Measurements from ENCODE around the gene ITGA1. TPM values are rescaled to one million over a fixed set of nuclear protein-coding genes. Genes with fewer than 3 reads are reported as not detected.

The ITGA1 gene
- total RNA-seq, 1 experiment from 2014 or later: 4.0 TPM

DNA sequence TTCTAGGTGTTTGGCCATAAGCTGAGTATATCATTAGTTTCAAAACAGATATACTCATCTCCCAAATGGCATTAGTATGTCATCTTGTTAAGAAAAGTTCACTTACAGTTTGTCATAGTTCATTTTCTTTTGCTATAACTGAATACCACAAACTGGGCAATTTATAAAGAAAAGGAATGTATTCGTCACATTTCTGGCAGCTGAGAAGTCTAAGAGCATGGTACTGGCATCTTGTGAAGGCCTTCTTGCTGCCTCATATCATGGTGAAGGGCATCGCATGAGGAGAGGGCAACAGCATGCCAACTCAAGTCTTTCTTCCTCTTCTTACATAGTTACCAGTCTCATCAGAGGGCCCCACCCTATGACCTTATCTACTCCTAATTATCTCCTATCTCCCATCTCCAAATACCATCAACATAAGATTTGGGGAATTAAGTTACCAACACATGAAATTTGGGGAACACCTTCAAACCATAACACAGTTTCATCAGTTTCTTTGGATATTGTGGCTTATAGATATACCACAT, 20.4 kb upstream of the ITGA1 start:
- BruUV-seq (replicated peaks): no TSS peak
- H3F3A ChIP-seq (ENCODE audit: insufficient read depth, low read depth): no peaks in the 10 kb centered on the region
- H3K27me3 ChIP-seq (ENCODE audit: insufficient read depth, low read depth): no peaks in the 10 kb centered on the region
- no peaks in the 10 kb centered on the region for H4K20me1 ChIP-seq (ENCODE audit: insufficient read depth)
- POLR2A ChIA-PET (ENCODE audit: unreplicated experiment): no interaction called here
- TF ChIP-seq EZH2 (IDR thresholded peaks at IDR 0.05; ENCODE audit: low read depth): no peak
- TF ChIP-seq, protein P1, sequence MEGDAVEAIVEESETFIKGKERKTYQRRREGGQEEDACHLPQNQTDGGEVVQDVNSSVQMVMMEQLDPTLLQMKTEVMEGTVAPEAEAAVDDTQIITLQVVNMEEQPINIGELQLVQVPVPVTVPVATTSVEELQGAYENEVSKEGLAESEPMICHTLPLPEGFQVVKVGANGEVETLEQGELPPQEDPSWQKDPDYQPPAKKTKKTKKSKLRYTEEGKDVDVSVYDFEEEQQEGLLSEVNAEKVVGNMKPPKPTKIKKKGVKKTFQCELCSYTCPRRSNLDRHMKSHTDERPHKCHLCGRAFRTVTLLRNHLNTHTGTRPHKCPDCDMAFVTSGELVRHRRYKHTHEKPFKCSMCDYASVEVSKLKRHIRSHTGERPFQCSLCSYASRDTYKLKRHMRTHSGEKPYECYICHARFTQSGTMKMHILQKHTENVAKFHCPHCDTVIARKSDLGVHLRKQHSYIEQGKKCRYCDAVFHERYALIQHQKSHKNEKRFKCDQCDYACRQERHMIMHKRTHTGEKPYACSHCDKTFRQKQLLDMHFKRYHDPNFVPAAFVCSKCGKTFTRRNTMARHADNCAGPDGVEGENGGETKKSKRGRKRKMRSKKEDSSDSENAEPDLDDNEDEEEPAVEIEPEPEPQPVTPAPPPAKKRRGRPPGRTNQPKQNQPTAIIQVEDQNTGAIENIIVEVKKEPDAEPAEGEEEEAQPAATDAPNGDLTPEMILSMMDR (conservative IDR thresholded peaks at IDR 0.05): no peak
- no peak overlapping the region for H3K27ac ChIP-seq
- no peaks in the 10 kb centered on the region for H3K79me2 ChIP-seq (ENCODE audit: low read depth)
- H3K9me2 ChIP-seq (ENCODE audit: insufficient read depth): no peaks in the 10 kb centered on the region
- CTCF ChIA-PET: interaction anchor here (0.6 kb wide), 1 partner anchor 1744 kb away, joined by 4 read pairs; no protein-coding TSS in a partner anchor
- H3K36me3 ChIP-seq (ENCODE audit: low read depth): no peaks in the 10 kb centered on the region
- no peak for DNase-seq
- H3K4me3 ChIP-seq: no peak overlapping the region
- no peak overlapping the region for H3K4me2 ChIP-seq
- intact Hi-C loops (cut with micrococcal nuclease; ENCODE audit: unreplicated experiment): no loop called here
- no peaks in the 10 kb centered on the region for H3K9me3 ChIP-seq (ENCODE audit: insufficient read depth, low read depth)
- H2AFZ ChIP-seq: no peak overlapping the region
- H3K4me1 ChIP-seq (replicated peaks; ENCODE audit: insufficient read depth): no peaks in the 10 kb centered on the region

DNA sequence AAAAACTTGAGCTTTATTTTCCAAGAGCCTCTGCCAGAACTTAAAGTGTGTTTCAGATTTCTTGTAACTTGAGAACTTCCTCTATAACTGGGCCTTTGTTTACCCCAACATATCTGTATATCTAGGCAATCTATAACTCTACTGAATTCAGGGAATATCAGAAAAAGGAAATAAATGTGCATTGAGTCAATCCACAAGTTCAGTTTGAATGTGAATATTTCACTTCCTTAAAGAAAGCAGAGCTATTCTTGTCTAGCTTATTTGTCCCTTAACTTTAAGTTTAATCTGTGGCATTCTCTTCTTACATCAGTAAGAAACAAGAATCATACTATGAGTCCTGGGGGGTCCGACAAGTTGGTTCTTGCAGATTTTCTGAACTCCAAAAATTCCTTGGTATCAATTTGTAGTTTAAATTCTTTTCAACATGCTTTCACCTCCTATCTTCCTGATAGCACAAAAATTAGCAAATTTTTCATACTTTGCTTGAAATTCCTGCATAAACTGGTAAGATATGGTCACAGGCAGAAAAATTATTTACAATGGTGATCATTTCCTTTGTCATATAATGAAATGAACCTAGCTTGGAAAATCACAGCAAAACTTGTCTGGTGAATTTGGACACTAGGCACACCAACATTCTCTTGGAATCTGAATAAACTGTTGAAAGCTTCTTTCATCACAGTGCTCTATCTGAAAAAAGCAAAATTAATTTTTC, 19.8 kb upstream of the ITGA1 start:
- H3K4me1 ChIP-seq (replicated peaks; ENCODE audit: insufficient read depth): no peaks in the 10 kb centered on the region
- H2AFZ ChIP-seq: no peak overlapping the region
- ChIA-PET CTCF (interaction anchor here (0.6 kb wide), 1 partner anchor 1745 kb away, joined by 4 read pairs; no protein-coding TSS in a partner anchor), POLR2A (ENCODE audit: unreplicated experiment) (no interaction called here)
- no peak overlapping the region for H3K27ac ChIP-seq
- H3K36me3 ChIP-seq (ENCODE audit: low read depth): no peaks in the 10 kb centered on the region
- H3K79me2 ChIP-seq (ENCODE audit: low read depth): no peaks in the 10 kb centered on the region
- H3K4me3 ChIP-seq: no peak overlapping the region
- H3K4me2 ChIP-seq: no peak overlapping the region
- intact Hi-C loops (cut with micrococcal nuclease; ENCODE audit: unreplicated experiment): no loop called here
- H3F3A ChIP-seq (ENCODE audit: insufficient read depth, low read depth): no peaks in the 10 kb centered on the region
- H3K9me2 ChIP-seq (ENCODE audit: insufficient read depth): no peaks in the 10 kb centered on the region
- H3K9me3 ChIP-seq (ENCODE audit: insufficient read depth, low read depth): no peaks in the 10 kb centered on the region
- TF ChIP-seq EZH2 (IDR thresholded peaks at IDR 0.05; ENCODE audit: low read depth): no peak
- TF ChIP-seq, protein P1 (conservative IDR thresholded peaks at IDR 0.05): no peak
- BruUV-seq (replicated peaks): no TSS peak
- H3K27me3 ChIP-seq (ENCODE audit: insufficient read depth, low read depth): no peaks in the 10 kb centered on the region
- no peak for DNase-seq
- H4K20me1 ChIP-seq (ENCODE audit: insufficient read depth): no peaks in the 10 kb centered on the region

DNA sequence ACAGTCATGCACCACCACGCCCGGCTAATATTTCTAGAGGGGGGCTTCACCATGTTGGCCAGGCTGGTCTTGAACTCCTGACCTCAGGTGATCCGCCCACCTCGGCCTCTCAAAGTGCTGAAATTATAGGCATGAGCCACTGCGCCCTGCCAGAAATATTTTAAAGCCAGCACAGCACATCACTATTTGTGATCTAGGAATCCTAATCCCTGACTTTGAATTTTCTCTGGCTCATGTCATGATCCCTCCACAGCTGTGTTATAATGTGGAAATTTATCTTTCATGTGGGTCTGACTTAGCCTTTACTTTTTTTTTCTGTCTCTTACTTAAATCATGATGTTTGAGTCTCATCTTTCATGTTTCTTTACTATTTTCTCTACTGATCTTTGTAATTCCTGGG, 18.7 kb upstream of the ITGA1 start:
- no peaks in the 10 kb centered on the region for H3K9me3 ChIP-seq (ENCODE audit: insufficient read depth, low read depth)
- H3K4me1 ChIP-seq (replicated peaks; ENCODE audit: insufficient read depth): no peaks in the 10 kb centered on the region
- no peak overlapping the region for H3K27ac ChIP-seq
- H3K27me3 ChIP-seq (ENCODE audit: insufficient read depth, low read depth): no peaks in the 10 kb centered on the region
- intact Hi-C loops (cut with micrococcal nuclease; ENCODE audit: unreplicated experiment): no loop called here
- no peak overlapping the region for H2AFZ ChIP-seq
- no peak for DNase-seq
- CTCF ChIA-PET: no interaction called here
- H3K36me3 ChIP-seq (ENCODE audit: low read depth): no peaks in the 10 kb centered on the region
- no TSS peak for BruUV-seq (replicated peaks)
- no peaks in the 10 kb centered on the region for H3K9me2 ChIP-seq (ENCODE audit: insufficient read depth)
- H3K4me3 ChIP-seq: no peak overlapping the region
- TF ChIP-seq, protein P1 (conservative IDR thresholded peaks at IDR 0.05): no peak
- no peak for TF ChIP-seq EZH2 (IDR thresholded peaks at IDR 0.05; ENCODE audit: low read depth)
- no peak overlapping the region for H3K4me2 ChIP-seq
- POLR2A ChIA-PET (ENCODE audit: unreplicated experiment): no interaction called here
- no peaks in the 10 kb centered on the region for H3F3A ChIP-seq (ENCODE audit: insufficient read depth, low read depth)
- no peaks in the 10 kb centered on the region for H3K79me2 ChIP-seq (ENCODE audit: low read depth)
- H4K20me1 ChIP-seq (ENCODE audit: insufficient read depth): no peaks in the 10 kb centered on the region
